GM18907 (cell line): ENCODE results near the gene BMERB1.
"Not testable (repeated sequence)": the region's sequence is repeated elsewhere in the genome, so short reads cannot be mapped to it uniquely, and the experiment has no call there.

Experiments
- ATAC-seq: cut with Tn5 transposase; IDR thresholded peaks from one replicate; pipeline ENCODE4 v1.9.1; 2021; ENCODE audit warnings: mild to moderate bottlenecking, moderate library complexity; ENCODE audit not compliant: unreplicated experiment

BMERB1 gene

DNA sequence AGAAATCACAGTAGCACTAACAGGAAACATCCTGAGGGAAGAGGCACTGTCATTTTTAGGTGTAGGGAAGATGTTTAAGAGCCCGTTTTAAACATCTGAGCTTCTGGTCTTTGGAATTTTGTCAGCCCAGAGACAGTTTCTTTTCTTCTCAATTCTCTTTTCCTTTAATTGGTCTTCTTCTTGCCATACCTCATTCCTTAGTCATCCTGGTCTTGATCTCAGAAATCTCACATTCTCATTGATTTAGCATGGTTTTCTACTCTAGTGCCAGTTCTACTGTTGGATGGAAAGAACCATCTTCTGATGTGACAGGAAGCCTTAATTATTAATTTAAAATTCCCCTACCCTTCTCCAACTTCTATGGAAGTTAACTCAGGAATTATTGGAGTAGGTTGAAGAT is 25.4 kb downstream of the BMERB1 start:
- no peak for ATAC-seq

DNA sequence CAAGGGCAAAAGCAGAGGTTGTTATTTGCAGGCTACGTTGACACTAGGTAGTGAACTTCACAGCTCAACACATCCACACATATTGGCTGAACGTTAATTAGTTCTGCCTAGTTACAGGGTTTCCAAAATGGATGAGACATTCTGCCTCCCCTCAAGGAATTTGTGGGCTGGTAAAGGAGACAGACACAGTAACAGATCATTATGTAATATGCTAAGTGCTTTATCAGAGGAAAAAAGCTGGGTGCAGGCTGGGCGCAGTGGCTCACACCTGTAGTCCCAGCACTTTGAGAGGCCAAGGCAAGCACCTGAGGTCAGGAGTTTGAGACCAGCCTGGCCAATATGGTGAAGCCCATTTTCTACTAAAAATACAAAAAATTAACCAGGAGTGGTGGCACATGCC is 26.2 kb downstream of the BMERB1 start:
- no peak for ATAC-seq

DNA sequence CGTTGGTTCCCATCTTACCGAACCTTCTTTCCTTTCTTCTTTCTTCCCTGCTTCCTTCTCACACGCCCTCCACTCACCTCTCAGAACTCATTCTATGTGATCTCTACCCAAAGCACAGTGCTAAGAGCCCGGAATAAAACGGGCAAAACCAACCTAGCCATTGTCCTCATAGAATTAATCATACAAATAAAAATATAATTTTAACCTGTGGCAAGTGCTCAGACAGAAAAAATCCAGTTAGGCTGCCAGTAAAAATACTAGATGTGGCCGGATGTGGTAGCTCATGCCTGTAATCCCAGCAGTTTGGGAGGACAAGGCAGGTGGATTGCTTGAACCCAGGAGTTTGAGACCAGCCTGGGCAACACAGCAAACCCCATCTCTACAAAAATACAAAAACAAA is 27.0 kb downstream of the BMERB1 start:
- ATAC-seq: no peak

DNA sequence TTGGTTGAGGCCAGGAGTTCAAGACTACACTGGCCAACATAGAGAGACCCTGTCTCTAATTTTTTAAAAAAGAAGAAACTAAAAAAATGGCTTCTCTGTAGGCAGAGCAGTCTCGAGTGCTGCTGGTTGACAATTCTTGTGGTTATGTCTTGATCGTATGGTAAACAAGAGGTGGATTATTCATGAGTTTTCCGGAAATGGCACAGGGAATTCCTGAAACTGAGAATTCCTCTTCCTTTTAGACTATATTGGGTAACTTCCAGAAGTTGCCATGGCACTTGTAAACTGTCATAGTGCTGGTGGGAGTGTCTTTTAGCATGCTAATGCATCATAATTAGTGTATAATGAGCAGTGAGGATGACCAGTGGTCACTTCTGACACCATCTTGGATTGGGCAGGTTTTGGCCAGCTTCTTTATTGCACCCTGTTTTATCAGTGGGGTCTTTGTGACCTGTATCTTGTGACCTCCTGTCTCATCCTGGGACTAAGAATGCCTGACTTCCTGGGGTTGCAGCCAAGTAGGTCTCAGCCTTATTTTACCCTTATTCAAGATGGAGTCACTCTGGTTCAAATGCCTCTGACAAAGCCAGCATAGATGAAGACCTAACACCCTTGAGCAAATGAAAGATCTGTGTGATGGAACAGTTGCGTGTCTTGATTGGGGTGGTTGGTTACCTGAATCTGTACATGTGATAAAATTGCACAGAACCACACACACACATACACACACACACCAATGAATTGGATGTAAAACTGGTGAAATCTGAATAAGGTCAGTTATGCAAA is 30.2 kb downstream of the BMERB1 start:
- ATAC-seq: no peak

DNA sequence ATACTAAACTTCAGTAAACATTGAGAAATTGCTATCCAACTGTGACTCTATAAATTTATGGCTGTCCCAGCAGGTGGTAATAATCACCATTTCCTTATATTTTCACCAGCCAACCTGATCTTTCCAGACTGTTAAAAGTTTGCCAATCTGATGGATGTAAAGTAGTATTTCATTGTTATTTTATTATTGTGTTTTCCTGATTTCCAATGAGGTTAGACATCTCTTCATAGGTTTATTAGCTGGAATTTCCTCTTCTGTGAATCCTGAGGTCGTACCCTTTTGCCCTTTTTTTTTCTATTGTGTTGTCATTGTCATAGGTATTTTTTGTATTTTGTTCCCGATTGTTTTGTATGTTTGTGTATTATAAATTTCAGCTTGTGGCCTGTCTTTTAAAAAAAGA is 31.7 kb downstream of the BMERB1 start:
- no peak for ATAC-seq

DNA sequence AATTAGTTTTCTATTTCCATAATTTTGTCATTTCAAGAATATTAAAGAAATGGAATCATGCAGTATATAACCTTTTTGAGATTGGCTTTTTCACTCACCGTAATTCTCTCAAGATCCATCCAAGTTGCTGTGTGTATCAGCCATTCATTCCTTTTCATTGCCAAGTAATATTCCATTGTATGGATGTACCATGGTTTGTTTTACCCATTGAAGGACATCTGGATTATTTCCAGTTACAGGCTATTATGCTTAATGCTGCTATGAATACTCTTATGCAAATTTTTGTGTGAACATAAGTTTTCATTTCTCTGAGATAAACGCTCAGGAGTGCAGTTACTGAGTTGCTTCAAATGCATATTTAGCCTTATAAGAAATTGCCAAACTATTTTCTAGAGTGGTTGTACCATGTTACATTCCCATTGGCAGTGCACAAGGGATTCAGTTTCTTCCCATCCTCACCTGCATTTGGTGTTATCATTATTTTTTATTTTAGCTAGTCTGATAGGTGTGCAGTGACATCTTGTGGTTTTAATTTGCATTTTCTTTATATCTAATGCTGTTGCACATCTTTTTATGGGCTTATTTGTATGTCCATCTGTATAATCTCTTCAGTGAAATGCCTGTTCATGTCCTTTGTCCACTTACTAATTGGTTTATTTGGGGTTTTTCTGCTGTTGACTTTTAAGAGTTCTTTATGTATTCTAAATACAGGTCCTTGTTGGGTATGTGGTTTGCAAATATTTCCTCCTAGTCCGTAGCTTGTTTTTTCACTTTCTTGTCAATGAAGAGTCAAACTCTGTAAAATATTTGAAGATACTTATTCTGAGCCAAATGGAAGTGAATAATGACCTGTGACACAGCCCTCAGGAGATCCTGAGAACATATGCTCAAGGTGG is 32.7 kb downstream of the BMERB1 start:
- ATAC-seq: no peak

DNA sequence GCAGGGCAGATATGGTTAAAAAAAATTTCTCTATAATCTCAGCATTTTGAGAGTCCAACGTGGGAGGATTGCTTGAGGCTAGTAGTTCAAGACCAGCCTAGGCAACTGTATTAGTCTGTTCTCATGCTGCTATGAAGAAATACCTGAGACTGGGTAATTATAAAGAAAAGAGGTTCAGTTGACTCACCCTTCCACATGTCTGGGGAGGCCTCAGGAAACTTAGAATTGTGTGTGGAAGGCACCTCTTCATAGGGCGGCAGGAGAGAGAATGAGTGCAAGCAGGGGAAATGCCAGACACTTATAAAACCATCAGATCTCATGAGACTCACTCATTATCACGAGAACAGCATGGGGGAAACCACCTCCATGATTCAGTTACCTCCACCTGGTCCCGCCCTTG is 42.6 kb downstream of the BMERB1 start:
- not testable (repeated sequence) for ATAC-seq

DNA sequence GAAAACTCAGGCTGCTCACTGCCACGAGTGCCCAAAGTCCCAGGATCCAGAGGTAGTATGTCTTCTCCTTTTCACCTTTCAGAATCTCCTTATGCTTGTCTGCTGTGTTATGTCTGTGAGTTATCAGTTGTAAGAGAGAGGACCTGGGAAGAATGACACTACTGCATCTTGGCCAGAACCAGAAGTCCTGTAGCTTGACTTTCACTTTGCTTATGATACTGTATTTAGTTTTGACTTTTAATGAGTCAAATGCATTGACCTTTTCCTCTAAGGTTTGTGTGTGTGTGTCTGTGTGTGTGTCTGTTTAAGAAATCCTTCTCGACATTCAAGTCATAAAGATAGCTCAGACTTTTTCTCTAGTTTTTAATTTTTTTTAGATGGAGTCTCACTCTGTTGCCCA is 43.4 kb downstream of the BMERB1 start:
- ATAC-seq: no peak

DNA sequence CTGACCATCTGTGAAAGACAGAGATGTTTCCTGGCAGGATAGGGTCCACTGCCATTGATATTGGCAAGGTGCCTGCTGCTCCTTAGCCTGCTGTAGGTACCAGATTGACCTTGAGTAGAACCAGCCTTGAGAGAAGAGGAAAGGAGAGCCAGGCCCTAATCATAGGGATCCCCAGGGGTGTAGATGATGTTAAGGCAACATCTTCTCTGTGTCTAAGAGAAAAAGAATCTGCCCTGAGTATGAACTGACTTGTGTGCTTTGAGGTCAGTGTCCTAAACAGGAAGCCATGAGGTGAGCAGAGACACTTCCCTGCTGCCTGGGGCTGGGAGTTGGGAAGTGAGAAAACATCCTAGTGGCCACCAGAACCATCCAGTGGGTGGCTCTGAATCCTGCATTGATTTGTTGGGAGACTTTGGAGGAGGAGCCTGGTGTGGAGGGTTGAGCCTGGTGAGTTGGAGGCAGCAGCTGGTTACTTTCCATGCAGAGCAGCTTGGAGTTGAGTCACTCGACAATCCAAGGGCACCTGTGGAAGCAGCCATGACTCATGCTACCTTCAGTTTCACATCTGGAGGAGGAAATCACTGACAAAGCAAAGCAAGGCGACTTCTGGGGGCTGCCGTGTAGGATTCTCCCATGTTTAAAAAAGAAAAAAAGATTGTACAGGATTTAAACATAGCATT is 47.8 kb downstream of the BMERB1 start:
- ATAC-seq: no peak

DNA sequence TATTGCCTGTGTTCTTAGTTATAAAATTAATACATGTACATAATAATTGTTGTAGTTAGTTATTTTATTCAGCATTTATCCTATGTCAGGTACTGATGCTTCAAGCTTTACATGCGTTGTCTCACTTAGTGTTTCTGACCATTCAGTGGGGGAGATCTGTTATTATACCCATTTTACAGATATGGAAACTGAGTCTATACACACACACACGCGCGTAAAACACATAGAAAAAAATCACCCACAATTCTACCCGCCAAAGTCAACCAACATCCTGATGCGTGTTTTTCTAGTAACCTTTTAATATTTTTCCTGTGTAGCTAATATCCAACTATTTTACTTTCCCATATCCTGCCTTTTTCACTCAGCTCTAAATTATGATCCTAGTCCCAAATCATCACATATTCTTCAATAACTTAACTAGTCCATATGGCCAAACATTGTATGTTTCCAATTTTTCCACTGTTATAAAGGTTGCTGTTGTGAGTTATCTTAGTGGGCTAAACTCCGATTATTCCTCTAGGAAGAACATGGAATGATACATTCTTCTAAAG is 48.4 kb downstream of the BMERB1 start:
- no peak for ATAC-seq

DNA sequence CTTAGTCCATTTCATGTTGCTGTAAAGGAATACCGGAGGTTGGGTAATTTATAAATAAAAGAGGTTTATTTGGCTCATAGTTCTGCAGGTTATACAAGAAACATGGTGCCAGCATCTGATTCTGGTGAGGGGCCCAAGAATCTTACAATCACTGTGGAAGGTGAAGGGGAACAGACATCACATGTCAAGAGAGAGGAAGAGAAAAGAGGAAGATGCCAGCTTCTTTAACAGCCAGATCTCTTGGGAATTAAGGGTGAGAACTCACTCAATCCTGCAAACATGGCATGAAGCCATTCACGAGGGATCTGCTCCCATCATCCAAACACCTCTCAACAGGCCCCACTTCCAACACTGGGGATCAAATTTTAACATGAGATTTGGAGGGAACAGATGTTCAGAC is 49.5 kb downstream of the BMERB1 start:
- no peak for ATAC-seq

DNA sequence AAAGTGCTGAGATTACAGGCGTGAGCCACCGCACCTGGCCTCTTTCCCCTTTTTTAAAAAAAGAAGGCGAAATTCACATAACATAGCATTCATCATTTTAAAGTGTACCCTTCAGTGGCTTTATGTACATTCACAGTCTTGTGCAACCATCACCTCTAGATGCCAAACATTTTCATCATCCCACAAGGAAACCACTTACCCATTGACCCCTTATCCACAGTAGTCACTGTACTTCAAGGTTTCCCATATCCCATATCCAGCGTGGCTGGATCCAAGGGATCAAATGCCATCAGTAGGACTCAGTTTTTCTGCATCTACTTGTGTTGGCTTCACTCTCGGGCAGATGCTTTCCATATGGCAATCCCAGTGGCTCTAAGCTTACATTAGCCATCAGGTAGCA is 50.3 kb downstream of the BMERB1 start:
- no peak for ATAC-seq

DNA sequence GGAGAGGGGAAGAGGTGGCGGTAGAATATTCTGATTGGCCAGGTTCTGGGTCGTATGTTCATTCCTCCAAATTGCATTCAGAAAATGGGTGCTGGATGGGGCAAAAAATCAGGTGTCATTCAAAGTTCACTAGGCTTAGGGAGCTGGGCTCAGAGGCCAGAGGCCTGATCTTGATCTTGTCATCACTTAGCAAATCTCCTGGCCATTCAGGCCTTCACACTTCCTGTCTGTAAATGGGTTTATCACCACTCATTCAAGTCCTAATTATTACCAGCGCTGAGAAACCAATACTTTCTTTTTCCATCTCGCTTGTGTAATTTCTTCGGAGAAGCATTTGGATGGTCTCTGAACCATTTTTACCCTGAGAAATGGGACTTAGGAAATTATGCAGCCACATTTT is 50.8 kb downstream of the BMERB1 start:
- no peak for ATAC-seq

DNA sequence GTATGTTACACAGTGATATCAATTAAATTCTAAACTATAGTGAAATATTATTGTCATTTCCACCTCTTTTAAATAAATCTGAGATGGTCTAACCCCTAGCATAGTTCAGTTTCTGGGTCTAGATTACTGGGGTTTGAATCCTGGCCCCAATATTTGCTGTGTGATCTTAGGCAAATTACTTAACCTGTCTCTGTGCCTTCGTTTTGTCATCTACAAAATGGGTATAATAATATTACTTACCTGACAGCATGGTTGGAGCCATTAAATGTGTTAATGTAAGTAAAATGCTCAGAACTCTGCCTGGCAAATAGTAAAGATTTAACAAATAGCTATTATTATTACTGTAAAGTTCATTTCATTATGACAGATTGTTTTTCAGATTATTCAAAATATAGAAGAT is 52.3 kb downstream of the BMERB1 start:
- ATAC-seq: no peak

DNA sequence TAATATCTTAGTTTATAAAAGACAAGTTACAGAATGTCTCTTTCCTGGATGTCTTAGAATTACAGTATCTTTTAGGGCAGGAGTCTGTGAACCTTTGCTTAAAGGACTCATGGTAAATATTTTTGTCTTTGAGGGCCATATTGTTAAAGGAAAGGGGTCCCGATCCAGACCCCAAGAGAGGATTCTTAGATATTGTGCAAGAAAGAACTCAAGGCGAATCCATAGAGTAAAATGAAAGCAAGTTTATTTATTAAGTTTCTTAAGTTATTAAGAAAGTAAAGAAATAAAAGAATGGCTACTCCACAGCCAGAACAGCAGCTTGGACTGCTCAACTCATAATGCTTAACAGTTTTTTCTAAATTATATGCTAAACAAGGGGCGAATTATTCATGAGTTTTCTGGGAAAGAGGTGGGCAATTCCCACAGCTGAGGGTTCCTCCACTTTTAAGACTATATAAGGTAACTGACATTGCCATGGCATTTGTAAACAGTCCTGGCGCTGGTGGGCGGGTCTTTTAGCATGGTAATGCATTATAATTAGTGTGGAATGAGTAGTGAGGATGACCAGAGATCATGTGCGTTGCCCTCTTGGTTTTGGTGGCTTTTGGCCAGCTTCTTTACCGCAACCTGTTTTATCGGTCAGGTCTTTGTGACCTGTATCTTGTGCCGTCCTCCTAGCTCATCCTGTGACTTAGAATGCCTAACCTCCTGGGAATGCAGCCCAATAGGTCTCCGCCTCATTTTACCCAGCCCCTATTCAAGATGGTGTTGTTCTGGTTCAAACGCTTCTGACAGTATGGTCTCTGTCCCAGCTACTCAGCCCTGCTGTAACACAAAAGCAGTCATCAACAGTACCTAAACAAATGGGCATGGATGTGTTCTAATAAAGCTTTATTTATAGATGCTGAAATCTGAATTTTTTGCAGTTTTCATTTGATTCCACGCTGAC is 53.2 kb downstream of the BMERB1 start:
- no peak for ATAC-seq

DNA sequence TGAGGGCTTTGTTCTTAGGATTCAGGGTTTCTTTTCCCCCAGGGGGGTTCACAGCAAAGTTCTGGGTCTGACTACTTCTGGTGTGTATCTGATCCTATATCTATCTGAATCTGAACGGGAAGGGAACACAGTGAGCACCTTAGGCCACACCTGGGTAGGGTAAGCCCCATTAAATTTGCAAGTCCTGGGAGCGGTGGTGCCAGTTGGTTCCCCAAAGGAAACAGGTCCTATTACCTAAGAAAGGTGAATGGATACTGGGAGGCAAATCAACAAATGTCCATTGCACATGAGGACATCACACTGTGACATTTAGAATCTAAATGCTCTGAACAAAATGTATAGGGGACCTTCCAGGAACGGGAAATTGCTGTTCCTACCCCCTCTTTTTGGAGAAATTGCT is 54.6 kb downstream of the BMERB1 start:
- ATAC-seq: no peak

DNA sequence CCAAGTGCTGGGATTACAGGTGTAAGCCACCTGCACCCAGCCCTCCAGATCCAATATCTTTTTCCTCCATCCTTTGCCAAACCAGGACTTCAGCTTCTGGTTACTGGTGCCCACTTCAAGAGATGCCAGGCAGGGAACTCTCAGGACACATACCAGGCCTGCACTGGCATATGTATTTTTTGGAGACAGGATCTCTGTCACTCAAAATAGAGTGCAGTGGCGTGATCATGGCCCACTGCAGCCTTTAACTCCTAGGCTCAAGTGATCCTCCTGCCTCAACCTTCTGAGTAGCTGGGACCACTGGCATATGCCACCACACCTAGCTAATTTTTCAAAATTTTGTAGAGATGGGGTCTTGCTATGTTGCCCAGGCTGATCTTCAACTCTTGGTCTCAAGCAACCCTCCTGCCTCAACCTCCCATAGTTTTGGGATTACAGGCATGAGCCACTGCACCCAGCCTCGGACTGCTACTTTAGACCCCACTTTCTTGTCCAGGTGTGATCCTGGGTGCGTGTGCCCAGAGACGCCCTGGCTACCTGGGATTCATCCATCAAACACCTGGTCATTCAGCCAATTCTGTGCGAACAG is 55.8 kb downstream of the BMERB1 start:
- ATAC-seq: no peak

DNA sequence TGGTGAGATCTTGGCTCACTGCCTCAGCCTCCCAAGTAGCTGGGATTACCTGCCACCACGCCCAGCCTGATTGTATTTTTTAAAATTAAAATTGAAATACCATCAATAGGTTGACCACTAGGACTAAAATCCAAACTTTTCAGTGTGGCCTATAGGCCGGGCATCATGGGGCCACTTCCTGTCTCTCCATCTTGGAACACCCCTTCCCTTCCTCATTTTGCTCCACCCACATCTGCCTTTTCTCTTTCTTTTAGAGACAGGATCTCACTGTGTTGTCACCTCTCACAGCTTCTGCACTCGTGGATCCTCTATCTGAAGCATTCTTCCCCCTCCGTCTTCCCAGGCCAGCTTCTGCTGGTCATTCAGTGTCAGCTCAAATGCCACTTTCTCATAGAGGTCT is 57.0 kb downstream of the BMERB1 start:
- no peak for ATAC-seq

DNA sequence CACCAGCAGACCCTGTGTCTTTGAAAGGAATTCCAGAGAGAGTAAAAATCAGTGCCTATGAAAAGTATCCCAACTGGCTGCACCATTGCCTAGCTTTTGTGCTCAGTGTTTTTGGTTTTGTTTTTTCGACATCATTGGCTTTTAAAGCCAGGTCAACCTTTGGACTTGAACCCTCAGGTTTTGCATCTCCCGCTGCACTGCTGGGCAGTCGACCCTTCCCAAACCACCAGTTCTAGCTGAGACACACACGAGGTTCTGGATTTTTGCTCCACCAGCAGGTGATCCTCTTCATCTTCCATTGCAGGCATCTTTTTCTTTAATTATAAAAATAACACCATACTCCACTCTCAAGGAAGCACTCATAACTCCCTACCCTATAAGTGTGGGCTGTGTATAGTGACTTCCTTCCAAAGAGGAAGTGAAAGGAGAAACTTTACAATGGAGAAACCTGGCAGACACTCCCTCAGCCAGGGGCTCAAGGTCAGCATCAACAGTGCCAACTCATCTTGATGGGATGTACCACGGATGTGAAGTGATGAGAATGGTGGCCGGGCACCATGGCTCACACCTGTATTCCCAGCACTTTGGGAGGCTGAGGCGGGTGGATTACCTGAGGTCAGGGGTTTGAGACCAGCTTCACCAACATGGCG is 57.8 kb downstream of the BMERB1 start:
- no peak for ATAC-seq
